Astrocyte of the spinal cord (primary cell): ENCODE results near the gene LIN54.
A peak's percentile ranks its signal among the peaks of the same experiment; 100 is the strongest.

Source experiments
- DNase-seq: peaks from one replicate; pipeline ENCODE4 v3.0.0; 2011; ENCODE audit warnings: low read depth, low spot score
- H3K4me3 ChIP-seq: 2 replicates; pipeline ENCODE4 v1.5.1; 2011; ENCODE audit warnings: low read depth, mild to moderate bottlenecking, low read length, moderate library complexity
- CTCF ChIP-seq: IDR thresholded peaks from 2 replicates; pipeline ENCODE4 v1.5.1; 2012; ENCODE audit warnings: low read depth, mild to moderate bottlenecking, low read length, inconsistent platforms
- in situ Hi-C: cut with HindIII; loops from 2 replicates; pipeline ENCODE4 v1.10.0; 2017; ENCODE audit warnings: low sequenced_read_pairs

LIN54 gene

GRCh38 chr4:82969414-82969813 lies 41.2 kb downstream of the LIN54 start:
- no peak overlapping the region for H3K4me3 ChIP-seq
- in situ Hi-C loops = no loop called here
- no peak for TF ChIP-seq CTCF
- DNase-seq = no peak

DNA sequence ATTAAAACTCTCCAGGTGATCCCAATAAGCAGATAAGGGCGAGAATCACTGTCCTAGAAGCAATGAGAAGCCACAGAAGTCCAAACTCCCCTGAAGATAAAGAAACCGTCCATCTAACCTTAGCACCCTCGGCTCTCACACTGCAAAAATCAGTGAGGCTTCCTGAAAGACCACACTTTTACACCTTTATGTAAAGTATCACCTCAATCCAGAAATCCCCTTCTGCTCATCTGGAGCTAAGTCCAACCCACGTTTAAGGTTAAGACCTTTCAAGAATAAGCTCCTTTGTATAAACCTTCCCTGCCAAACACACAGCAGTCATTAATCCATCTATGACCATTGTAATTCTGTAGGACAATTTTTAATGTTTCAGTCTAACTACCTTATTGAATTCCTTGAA lies 41.7 kb downstream of the LIN54 start:
- no peak for DNase-seq
- TF ChIP-seq CTCF = no peak
- H3K4me3 ChIP-seq = no peak overlapping the region
- in situ Hi-C loops = no loop called here

GRCh38 chr4:82965763-82966162 lies 44.9 kb downstream of the LIN54 start:
- in situ Hi-C loops = no loop called here

GRCh38 chr4:82957045-82957444 lies 53.6 kb downstream of the LIN54 start:
- no peak for DNase-seq
- no peak for TF ChIP-seq CTCF
- no peak overlapping the region for H3K4me3 ChIP-seq
- in situ Hi-C loops = no loop called here

More at GRCh38 chr4:82965763-82966162, 44.9 kb downstream of the LIN54 start:
- no peak for TF ChIP-seq CTCF
- H3K4me3 ChIP-seq = no peak overlapping the region
- DNase-seq = no peak

DNA sequence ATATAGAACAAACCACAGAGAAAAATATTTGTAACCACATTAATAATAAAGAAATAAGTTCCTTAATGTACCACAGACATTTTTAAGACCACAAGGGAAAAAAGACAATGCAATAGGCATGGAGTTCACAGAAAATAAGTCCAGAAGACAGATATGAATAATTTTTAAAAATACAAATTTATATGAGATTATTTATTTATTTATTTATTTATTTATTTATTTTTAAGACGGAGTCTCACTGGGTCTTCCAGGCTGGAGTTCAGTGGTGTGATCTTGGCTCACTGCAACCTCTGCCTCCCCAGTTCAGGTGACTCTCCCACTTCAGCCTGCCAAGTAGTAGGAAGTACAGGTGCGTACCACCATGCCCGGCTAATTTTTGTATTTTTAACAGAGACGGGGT lies 56.4 kb downstream of the LIN54 start:
- in situ Hi-C loops = no loop called here
- DNase-seq = no peak
- no peak for TF ChIP-seq CTCF
- H3K4me3 ChIP-seq = no peak overlapping the region

- no peak for DNase-seq
- TF ChIP-seq CTCF = no peak
- H3K4me3 ChIP-seq = no peak overlapping the region
- in situ Hi-C loops = no loop called here
These were observed 59.4 kb downstream of the LIN54 start for GRCh38 chr4:82951196-82951595.

DNA sequence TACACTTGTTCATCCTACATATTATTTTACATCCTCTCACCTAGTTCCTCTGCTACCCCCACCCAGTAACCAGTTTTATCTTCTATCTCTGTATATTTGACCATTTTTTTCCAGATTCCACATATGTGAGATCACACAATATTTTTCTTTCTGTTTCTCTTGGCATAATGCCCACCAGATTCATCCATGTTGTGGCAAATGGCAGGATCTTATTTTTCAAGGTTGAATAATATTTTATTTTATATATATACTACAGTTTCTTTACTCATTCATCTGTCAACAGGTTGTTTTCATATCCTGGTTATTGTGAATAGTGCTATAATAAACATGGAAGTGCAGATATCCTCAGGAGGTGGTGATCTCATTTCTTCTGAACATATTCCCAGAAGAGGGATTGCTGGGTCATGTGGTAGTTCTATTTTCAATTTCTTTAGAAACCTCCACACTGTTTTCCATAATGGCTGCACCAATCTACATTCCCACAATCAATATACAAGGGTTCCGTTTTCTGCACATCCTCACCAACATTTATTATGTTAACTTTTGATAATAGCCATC lies 61.9 kb downstream of the LIN54 start:
- peak; percentile 56 for DNase-seq
- no peak overlapping the region for H3K4me3 ChIP-seq
- in situ Hi-C loops = no loop called here
- no peak for TF ChIP-seq CTCF
